Measurements from ENCODE around the gene OR1I1. TPM values are rescaled to one million over a fixed set of nuclear protein-coding genes. Genes with fewer than 3 reads are reported as not detected.

The OR1I1 gene
- total RNA-seq, 1 donor from 2014 or later, result not detected

- no peaks in the 10 kb centered on the region for H3K4me1 Mint-ChIP-seq (ENCODE audit: unreplicated experiment)
- H3K4me3 Mint-ChIP-seq (ENCODE audit: unreplicated experiment), result no peak overlapping the region
- H3K36me3 Mint-ChIP-seq (ENCODE audit: low read depth, unreplicated experiment), result no peaks in the 10 kb centered on the region
- no peaks in the 10 kb centered on the region for H3K9me3 Mint-ChIP-seq (ENCODE audit: unreplicated experiment)
- TF ChIP-seq CTCF (IDR thresholded peaks at IDR 0.05; ENCODE audit: unreplicated experiment), result no peak
- no peak overlapping the region for H3K27ac Mint-ChIP-seq (ENCODE audit: unreplicated experiment)
- DNase-seq (ENCODE audit: low spot score), result no peak
- peaks cover 3% of the 10 kb centered on the region for H3K27me3 Mint-ChIP-seq (ENCODE audit: unreplicated experiment)
Measured at GRCh38 chr19:15042826-15043225, 39.2 kb upstream of the OR1I1 start.

GRCh38 chr19:15045506-15045905, 36.5 kb upstream of the OR1I1 start:
- TF ChIP-seq CTCF (IDR thresholded peaks at IDR 0.05; ENCODE audit: unreplicated experiment), result no peak
- Mint-ChIP-seq H3K4me1 (ENCODE audit: unreplicated experiment) (no peaks in the 10 kb centered on the region), H3K36me3 (ENCODE audit: low read depth, unreplicated experiment) (peaks cover under 1% of the 10 kb centered on the region), H3K4me3 (ENCODE audit: unreplicated experiment) (no peak overlapping the region), H3K27me3 (ENCODE audit: unreplicated experiment) (peaks cover 3% of the 10 kb centered on the region), H3K9me3 (ENCODE audit: unreplicated experiment) (no peaks in the 10 kb centered on the region), H3K27ac (ENCODE audit: unreplicated experiment) (no peak overlapping the region)
- DNase-seq (ENCODE audit: low spot score), result no peak

GRCh38 chr19:15047680-15048079, 34.3 kb upstream of the OR1I1 start:
- peaks cover 10% of the 10 kb centered on the region for H3K27me3 Mint-ChIP-seq (ENCODE audit: unreplicated experiment)
- peaks cover 5% of the 10 kb centered on the region for H3K36me3 Mint-ChIP-seq (ENCODE audit: low read depth, unreplicated experiment)
- no peak overlapping the region for H3K4me3 Mint-ChIP-seq (ENCODE audit: unreplicated experiment)
- H3K27ac Mint-ChIP-seq (ENCODE audit: unreplicated experiment), result no peak overlapping the region
- no peaks in the 10 kb centered on the region for H3K9me3 Mint-ChIP-seq (ENCODE audit: unreplicated experiment)
- no peak for DNase-seq (ENCODE audit: low spot score)
- no peaks in the 10 kb centered on the region for H3K4me1 Mint-ChIP-seq (ENCODE audit: unreplicated experiment)
- TF ChIP-seq CTCF (IDR thresholded peaks at IDR 0.05; ENCODE audit: unreplicated experiment), result no peak

GRCh38 chr19:15048128-15048527, 33.9 kb upstream of the OR1I1 start:
- no peaks in the 10 kb centered on the region for H3K9me3 Mint-ChIP-seq (ENCODE audit: unreplicated experiment)
- peaks cover 10% of the 10 kb centered on the region for H3K27me3 Mint-ChIP-seq (ENCODE audit: unreplicated experiment)
- no peak for DNase-seq (ENCODE audit: low spot score)
- peaks cover 5% of the 10 kb centered on the region for H3K36me3 Mint-ChIP-seq (ENCODE audit: low read depth, unreplicated experiment)
- no peaks in the 10 kb centered on the region for H3K4me1 Mint-ChIP-seq (ENCODE audit: unreplicated experiment)
- H3K27ac Mint-ChIP-seq (ENCODE audit: unreplicated experiment), result no peak overlapping the region
- no peak for TF ChIP-seq CTCF (IDR thresholded peaks at IDR 0.05; ENCODE audit: unreplicated experiment)
- no peak overlapping the region for H3K4me3 Mint-ChIP-seq (ENCODE audit: unreplicated experiment)

GRCh38 chr19:15048885-15049541, 33.0 kb upstream of the OR1I1 start, which contains the start of gene CASP14:
Gene CASP14, plus strand, starts transcription at chr19:15049480. Its CDS starts 2,772 bp downstream, at chr19:15052252.
- Mint-ChIP-seq H3K36me3 (ENCODE audit: low read depth, unreplicated experiment) (peaks cover 5% of the 10 kb centered on the region), H3K4me3 (ENCODE audit: unreplicated experiment) (no peak within 1 kb of the TSS), H3K27me3 (ENCODE audit: unreplicated experiment) (peaks cover 10% of the 10 kb centered on the region), H3K27ac (ENCODE audit: unreplicated experiment) (no peak within 1 kb of the TSS), H3K4me1 (ENCODE audit: unreplicated experiment) (no peaks in the 10 kb centered on the region), H3K9me3 (ENCODE audit: unreplicated experiment) (no peaks in the 10 kb centered on the region)
- no peak for DNase-seq (ENCODE audit: low spot score)
- TF ChIP-seq CTCF (IDR thresholded peaks at IDR 0.05; ENCODE audit: unreplicated experiment), result no peak
